Right ventricle myocardium superior (tissue), 1 donor: ENCODE measurements around the gene PCDH9. TPM values are rescaled to one million over a fixed set of nuclear protein-coding genes. Genes with fewer than 3 reads are reported as not detected.

Experiments used
- ATAC-seq: fragments of 200-7000 bp; cut with Tn5 transposase; one replicate; pipeline ENCODE4 v1.9.1; 2020; ENCODE audit warnings: mild to moderate bottlenecking; ENCODE audit not compliant: poor library complexity
- DNase-seq: peaks from one replicate; pipeline ENCODE4 v3.0.0-alpha.2; 2020
- intact Hi-C: fragments of 100-400 bp; cut with DNase I; formaldehyde crosslinking; loops from one replicate; pipeline ENCODE4 v1.11.2; 2022
- total RNA-seq: library from RNA; stranded (reverse); fragmentation: NEBNext Ultra II Directional; extraction: Animal tissue kit (Norgen Biotek cat#: 25700); gene quantifications from one replicate; pipeline ENCODE4 v1.2.1, GENCODE V29; 2021
- donor health status: DM: no; HTN: yes; CAD: no; lungs with severe emphysema.

The PCDH9 gene
- total RNA-seq, 1 donor from 2014 or later: 10.0 TPM

DNA sequence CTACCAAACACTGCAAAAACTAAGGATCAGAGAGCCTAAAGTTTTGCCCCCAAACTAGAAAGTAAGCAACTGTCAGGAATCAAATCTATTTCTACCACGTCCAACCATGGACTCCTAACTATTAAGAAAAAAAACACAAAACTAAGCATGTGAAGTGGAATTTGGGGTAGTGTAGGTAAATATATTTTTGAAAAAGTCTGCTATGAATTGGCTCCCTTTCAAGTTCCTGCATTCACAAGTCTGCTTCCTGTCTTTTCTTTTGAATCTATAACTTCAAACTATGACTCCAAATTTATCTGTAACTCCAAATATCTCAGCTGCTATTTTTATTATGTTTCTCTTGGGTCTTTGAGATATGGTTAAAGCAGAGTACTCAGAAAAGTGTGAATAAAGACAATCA, 47.0 kb downstream of the PCDH9 start:
- DNase-seq (no peak), ATAC-seq (no peak)
- intact Hi-C loops: no loop called here

DNA sequence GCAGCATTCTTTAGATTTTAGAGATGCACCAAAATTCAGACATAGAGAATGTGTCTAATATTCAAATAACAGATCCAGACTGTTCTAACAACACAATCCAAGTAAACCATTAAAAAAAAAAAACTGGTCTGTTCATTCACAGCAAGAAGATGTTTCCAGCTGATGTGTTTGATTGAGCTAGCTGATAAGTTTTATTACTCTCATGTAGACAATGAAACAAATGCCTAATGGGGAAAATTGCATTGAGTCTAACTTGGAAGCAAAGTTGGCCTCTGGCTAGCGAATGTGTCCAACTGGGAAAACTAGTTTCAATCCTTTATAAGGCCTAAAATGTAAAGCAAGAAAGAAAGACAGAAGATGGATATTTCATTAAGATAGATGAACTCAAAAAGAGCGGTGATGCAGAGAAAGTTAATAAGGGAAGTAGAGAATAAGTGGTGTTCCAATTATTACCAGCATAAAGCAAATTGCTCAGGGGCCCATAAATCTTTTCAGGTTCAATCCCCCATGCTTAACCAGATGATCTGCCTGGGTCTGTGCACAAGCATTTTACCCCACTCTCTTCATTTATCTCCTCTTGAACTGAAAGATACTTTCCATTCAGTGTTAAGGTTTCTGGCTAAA, 54.2 kb downstream of the PCDH9 start:
- no peak for ATAC-seq
- intact Hi-C loops: no loop called here
- no peak for DNase-seq

DNA sequence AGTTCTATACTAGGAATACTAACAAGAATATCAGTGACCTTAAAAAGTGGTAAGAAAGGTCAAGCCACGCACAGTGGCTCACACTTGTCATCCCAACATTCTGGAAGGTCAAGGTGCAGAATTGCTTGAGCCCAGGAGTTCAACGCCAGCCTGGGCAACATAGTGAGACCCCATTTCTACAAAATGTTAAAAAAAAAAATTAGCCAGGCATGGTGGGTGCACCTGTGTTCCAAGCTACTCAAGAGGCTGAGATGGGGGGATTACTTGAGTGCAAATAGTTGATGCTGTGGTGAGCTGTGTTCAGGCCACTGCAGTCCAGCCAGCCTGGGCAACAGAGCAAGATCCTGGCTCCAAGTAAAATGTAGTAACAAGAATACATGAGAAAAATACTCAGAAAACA, 61.8 kb downstream of the PCDH9 start:
- intact Hi-C loops: no loop called here
- ATAC-seq: no peak
- DNase-seq: no peak

DNA sequence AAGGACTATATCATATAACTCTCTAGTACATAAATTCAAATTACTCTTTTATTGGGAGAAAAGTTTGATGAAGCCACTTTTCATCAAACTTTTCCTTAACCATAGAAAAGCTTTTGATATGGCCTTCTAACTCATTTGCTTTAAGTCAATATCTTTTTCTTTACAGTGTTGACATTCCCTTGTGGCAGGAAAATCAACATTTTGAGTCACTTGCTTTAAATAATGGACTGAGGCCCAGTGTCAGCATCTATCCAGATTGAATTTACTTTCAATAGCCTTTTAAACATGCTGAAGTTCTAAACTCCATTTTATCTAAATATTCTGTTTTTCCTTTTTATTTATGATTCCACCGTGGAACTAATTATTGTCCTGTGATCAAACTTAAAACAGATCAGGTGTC, 62.7 kb downstream of the PCDH9 start:
- ATAC-seq (no peak), DNase-seq (no peak)
- intact Hi-C loops: no loop called here

DNA sequence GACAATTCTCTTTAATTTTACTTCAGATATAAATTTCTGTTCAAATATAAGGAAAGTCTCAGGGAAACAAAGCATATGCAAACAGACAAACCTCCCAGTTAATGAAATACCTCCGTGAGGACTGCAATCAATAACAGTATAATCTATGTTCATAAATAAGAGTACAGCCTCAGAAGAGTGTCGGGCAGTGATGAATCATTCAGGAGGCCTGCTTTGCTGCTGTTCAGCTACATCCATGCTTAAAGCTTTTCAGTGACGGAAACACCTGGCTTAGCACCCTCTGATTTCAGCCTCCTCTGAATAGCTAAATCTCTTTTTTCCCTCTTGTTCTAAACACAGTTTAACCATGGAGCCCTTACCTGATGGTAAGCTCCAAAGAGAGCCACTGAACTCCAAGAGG, 69.0 kb downstream of the PCDH9 start:
- ATAC-seq (no peak), DNase-seq (no peak)
- intact Hi-C loops: no loop called here

DNA sequence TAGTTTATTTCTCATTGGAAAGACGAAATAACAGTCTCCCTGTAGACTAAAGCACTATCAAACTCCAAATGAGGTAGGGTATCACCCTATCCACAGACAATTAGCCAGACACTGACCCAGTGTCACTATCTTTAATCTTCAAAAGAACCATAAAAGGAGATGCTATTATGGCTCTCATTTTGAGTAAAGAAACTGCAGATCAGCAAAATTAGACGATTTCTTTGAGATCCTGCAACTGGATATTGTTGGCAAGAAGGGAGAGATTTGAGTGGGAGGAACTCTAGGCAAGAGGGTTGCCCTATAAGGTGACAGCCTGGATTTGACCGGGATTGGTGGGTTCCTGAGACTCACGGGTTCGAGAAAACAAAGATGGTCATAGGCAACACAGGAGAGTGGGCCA, 71.2 kb downstream of the PCDH9 start:
- ATAC-seq (no peak), DNase-seq (no peak)
- intact Hi-C loops: no loop called here

DNA sequence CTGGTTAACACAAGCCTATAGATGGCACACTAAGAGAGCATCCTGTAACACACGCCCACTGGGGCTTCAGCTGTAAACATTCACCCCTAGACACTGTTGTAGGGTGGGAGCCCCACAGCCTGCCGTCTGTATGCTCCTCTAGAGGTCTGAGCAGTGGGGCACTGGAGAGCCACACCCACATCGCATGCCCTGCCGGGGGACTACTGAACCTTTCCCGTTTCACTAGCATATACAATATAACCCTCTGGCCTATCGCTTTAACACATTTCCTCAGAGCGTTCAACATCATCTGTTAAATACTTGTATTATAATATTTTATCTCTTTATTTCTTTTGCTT, 73.4 kb downstream of the PCDH9 start:
- intact Hi-C loops: no loop called here
- DNase-seq (no peak), ATAC-seq (no peak)

DNA sequence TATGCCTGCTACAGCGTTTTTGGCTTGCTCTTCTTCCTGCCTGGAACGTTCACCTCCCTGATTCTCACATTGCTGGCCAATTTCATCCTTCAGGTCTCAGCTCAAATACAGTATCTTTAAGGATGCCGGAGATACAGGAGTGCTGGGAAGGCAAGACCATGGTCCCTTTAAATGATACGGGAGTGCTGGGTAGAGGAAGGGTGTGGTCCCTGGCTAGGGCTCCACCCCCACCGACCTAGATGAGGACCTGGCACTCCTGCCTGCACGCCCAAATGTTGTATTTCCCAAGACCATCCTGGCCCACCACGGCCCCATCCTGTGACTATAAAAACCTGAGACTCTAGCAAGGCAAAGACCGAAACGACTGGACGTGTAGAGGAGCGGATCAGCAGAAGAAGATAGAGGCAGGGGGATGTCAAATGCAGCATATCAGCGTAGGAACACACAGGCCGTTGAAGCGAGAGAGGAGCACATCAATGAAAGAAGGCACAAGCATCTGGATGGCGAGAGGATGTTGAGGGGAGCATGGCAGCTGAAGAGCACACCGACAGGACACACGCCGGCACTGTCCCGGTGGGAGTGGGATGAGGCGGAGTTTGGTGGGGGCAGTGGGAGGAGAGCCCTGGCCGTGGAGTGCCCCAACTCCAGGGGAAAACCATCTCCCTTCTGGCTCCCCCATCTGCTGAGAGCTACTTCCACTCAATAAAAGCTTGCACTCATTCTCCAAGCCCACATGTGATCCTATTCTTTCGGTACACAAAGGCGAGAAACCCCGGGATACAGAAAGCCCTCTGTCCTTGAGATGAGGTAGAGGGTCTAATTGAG, 74.0 kb downstream of the PCDH9 start:
- DNase-seq (no peak), ATAC-seq (no peak)
- intact Hi-C loops: no loop called here

DNA sequence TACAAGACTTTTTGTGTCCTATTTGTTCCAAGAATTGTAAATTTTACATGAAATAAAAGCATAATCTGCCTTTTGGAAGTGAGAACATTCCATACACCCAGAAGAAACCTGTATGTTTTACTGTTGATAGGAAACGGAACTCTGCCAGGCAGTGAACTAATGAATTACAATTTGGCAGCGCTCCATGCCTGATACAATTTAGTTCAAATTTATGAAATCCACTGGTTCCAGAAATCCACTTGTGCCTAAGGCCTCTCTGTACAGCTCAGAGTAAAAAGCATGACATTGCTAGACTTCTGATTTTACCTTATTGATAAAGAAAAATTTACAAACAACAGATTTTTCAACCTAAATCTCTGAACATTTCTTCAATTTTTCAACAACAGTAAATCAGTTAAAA, 78.1 kb downstream of the PCDH9 start:
- DNase-seq: no peak
- intact Hi-C loops: no loop called here
- no peak for ATAC-seq

DNA sequence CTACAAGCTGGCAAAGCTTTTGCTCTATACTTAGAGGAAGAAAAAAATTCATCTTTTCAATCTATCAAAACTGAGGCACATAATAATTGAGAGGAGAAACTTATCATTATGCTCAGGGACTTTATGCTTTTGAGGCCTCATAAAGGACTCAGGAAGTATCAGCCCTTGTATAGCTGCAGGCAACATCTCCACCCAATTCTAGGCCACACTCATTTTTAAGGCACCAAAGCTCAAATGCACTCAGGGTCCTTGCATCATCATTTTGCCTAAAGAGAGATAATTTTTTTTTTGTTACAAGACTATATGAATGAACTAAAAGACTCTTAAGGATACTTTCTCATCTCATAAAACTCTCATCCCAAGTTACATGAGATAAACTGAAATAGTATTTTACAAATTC, 78.5 kb downstream of the PCDH9 start:
- intact Hi-C loops: no loop called here
- ATAC-seq: no peak
- DNase-seq: no peak

DNA sequence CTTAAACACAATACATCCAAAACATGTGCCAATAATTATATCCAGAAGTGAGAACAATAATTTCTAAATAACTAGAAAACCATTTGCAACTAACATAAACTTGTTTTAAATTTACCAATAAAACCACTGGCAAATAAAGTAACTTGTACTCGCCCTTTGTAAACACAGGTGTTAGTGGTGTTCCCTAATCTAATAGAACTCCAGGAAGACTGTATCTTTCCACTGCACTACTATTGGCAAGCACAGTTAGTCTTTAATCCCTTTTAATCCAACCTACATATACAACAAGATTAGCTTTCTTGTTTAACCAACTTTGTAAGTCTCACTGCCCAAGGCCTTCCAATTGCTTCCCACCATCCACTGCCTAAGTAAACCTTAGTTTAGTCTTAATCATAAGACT, 79.5 kb downstream of the PCDH9 start:
- ATAC-seq: no peak
- intact Hi-C loops: no loop called here

DNA sequence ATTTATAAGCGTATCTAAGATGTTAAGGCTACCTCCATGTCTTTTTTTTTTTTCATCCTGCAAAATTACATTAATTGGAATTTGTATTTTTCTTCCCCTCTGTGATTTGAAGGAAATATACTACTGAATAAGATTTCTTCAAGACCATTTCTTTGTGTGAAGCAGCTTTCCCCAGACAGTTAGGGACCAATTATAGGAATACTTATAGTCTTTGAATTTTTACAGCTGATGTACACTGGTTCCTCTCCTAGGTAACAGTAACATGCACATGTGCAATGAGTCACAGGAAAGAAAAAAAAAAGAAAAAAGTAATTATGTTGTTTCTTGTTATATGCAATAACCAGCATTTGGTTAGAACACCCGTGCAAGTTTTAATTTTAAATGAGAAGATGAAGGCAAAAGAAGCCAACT, 82.0 kb downstream of the PCDH9 start:
- peak; percentile 40 for ATAC-seq
- no peak for DNase-seq
- intact Hi-C loops: no loop called here

More for the DNA sequence above, 79.5 kb downstream of the PCDH9 start:
- no peak for DNase-seq

DNA sequence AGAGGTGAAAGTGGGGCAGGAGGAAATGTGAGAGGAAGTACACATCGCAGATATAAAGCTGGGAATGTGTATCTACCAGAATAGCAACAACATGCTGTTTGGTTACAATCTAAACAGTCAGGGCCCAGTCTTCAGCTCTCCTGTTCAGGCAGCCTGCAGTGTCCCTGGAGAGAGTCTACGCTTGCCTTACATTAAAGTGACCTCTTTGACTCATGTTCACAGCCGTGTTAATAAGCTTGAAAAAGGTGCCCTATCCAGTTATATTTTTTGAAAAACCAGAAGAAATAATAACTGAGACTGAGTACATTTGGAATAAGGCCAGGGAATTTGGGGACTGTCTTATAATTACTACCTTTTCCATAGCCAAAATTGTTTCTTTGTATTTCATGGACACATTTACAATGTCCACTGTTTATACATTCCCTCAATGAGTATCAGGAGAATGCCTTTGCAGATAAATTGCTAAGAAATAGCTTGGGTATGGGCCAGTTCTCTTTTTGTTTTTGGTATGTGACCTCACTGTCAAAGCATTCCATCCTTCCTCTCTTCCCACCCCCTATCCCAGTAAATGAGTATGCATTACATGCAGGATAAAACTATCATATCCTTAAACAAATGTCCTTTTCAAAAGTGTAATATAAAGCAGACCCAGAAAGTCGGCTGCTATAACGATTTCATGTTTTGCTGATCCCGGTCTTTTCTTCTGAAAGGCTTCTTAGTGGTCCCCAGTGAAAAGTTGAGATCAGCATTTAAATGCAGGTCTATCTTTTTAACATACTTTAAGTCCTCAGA, 82.6 kb downstream of the PCDH9 start:
- ATAC-seq (peak; percentile 90), DNase-seq (no peak)
- intact Hi-C loops: no loop called here

DNA sequence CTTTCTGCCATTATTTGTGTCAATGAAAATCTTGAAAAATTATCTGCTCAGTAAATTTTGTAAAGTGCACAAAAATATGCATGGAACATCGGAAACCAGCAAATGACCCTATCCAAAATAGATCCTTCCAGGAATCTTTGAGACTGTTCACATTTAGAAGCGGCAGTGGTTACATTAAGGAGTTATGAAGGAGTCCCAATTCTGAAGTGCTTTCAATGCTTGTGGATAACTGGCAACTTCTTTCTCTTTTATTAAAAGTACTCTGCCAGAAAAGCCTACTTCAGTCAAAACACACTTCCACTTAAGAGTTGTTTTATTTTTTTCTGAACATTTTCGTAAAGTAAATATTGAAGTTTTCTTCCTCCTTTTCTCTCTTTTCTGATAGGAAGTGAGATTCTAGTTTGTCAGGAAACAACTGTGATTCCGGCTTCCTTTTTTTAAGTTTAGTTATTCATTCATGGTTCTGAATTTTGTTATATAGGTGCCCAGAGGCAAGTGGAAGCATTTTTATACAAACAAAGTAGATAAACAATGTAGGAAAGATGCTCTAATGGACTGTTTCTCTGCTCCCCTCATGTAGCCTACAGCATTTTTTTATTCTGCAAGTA, 83.5 kb downstream of the PCDH9 start:
- DNase-seq (no peak), ATAC-seq (no peak)
- intact Hi-C loops: no loop called here

DNA sequence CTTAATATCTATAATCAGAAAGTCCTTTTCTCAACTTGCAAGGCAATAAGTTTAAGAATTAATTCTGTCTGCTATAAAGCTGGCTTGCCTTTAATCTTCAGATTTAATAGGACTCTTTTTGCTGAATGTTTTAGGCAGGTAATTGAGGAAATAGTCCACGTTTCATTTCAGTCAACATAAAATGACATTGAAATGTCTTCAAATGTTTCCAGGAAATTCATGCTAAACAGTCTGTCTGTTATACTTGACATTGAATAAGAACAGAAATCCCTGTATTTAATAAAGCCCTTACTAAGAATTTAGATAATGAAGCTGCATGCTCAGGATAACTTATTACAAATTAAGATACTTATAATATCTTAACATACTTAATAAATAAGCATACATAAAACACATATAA, 84.2 kb downstream of the PCDH9 start:
- ATAC-seq: no peak
- intact Hi-C loops: no loop called here

DNA sequence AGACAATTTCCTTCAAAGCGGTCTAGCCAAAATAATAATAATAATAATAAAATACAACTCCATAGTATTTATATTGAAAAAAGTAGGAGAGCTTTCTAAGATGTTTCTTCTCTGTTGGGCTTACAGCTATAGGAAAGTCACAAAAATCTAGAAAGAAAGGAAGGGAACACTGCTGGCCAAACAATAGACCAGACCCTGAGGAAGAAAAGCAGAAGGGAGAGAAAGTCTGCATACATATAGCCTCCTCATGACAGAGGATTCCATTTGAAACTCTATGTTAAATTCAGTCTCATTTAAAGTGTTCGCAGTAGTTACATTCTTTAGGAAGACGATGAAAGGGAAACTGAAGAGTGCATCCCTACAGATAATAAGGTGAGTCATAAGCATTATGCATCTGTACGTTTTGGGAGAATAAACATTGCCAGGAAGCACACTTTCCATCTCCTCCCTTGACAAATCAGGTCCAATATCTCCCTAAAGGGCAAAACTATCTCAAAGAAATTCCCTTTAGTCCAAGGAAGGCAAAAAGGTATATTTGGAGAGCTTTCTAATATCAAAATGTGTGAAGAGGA, 86.5 kb downstream of the PCDH9 start:
- intact Hi-C loops: no loop called here
- no peak for DNase-seq

More for the DNA sequence above, 84.2 kb downstream of the PCDH9 start:
- DNase-seq: no peak

DNA sequence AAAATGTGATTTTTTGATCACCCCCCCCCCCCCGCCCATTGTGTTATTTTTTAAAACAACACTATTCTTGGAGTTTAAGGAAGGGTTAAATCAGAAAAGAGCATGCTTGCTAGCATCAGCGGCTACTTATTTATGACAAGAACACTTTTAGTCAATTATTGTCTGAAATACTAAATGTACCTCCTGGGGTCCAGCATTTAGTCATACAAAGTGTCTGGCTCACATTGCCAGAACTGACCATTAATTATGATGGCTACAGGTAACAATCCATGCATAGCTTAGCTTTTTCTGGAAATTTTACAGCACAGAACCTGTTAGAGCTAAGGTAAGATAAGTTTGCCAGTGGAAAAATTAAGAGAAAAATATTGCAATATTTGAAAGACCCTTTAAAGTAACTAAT, 90.1 kb downstream of the PCDH9 start:
- DNase-seq: no peak
- no peak for ATAC-seq
- intact Hi-C loops: no loop called here

More for the DNA sequence above, 86.5 kb downstream of the PCDH9 start:
- no peak for ATAC-seq

DNA sequence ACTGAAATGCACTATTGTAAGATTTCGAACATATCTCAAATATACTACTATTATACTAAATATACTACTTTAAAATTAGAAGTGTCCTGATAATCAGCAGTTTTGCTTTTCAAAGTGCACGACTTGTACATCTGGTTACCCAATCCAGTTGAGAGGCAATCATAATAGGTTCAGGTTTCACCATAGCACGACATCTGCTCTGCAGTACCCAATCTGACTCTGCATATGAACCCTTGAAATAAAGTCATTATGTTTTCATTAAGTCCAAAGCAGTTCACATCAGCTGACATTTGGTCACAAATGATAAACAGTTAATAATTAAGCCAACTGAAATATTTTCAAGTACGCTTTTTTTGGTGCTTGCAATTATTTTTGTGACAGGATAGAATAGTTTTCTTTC, 90.6 kb downstream of the PCDH9 start:
- ATAC-seq (no peak), DNase-seq (no peak)
- intact Hi-C loops: no loop called here

DNA sequence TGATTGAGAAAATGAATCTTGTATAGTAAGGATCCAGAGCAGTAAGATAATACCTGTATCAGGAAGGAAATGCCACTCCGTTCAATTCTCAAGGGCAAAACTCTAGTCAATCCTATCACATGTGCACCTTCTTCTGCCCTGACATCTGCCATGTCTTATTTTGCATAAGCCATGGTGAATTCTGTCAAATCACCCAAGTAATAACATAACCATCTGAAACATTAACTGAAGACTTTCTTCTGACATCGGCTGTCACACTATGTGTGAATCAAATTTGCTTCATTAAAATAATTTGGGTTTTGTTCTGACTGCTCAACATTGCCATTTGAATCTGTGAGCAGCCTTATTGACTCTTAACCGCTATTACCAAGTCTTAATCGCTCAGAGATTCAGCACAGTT, 91.2 kb downstream of the PCDH9 start:
- no peak for ATAC-seq
- DNase-seq: no peak
- intact Hi-C loops: no loop called here
